Measurements from ENCODE around the gene CYBC1.

The CYBC1 gene

GRCh38 chr17:82447876-82448275, 2.7 kb downstream of the CYBC1 start:
- no peak for DNase-seq (ENCODE audit: low spot score)

DNA sequence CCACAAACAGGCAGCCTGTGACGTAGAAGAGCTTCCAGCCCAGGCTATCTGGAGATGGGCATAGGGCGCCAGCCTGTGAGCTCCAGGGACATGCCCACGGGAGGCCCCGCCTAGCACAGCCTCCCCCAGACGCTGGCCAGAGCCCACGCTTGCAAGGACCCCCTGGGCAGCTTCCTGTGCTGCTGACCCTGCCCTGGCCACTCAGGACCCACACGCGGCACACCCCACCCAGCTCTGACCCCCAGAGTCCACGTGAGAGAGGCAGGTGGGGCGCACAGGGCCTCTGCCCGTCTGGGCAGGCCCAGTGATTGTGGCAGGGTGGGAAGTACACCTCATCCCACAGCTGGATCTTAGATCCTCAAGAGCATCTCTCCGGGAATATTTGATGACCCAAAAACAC, 3.9 kb downstream of the CYBC1 start:
- no peak for DNase-seq (ENCODE audit: low spot score)

GRCh38 chr17:82446124-82446523, 4.4 kb downstream of the CYBC1 start:
- no peak for DNase-seq (ENCODE audit: low spot score)

- DNase-seq (ENCODE audit: low spot score), result no peak
Observed at GRCh38 chr17:82445542-82445941, 5.0 kb downstream of the CYBC1 start.

GRCh38 chr17:82444941-82445521, 5.5 kb downstream of the CYBC1 start:
- no peak for DNase-seq (ENCODE audit: low spot score)

DNA sequence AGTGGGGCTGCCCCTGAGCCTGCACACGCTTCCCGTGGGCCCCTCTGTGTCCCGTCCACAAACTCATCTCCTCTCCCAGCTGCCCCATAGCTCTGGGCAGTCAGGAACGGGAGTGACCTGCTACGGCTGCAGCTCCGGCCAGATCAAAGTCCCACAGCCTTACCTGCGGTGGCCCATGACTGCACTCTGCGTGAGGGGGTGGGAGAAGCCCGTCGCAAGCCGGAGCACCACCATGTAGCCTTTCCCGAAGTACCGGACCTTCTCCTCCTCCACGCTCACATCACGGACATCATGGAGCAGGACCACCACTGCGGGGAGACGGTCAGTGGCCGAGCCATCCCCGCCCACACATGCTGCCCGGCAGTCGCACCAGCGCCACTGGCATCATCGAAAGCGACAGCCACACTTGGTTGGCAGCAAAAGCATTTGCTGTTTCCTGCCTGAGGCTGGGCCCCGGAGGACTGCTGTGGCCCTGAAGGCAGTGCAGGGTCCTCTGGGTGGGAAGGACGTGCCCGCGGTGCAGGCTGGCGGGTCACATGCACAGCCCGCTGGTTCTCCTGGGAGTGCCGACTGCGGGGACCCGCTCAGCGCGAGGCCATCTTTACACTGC, 6.2 kb downstream of the CYBC1 start:
- DNase-seq (ENCODE audit: low spot score), result no peak

DNA sequence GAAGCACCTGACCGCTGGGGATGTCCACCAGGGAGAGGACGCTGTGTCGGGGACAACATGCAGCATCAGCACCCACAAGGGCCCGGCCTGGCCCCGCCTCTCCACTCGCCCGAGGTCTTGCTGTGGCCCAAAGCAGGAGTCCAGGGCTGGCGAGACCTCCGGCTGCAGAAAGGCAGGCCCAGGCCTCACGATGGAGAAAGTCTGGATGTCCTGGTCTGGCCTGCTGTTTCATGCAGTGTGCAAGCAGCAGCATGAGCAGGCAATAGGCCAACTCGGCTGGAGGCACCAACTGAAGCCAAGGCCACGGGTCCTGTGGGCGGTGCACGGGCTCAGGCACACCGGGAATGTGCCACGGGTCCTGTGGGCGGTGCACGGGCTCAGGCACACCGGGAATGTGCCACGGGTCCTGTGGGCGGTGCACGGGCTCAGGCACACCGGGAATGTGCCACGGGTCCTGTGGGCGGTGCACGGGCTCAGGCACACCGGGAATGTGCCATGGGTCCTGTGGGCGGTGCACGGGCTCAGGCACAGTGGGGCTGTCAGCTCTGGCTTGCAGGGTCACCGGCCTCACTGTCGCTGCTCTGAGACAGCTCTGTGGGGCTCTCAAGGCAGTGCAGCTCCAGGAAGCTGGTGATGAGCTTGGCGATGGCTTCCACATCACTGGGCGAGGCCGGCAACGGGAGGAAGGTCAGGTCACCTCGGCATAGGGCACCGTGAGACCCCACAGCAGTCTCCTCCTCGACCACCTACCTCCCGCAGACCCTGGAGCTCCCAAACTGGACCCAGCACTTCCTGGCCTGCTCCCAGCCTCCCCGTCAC, 6.9 kb downstream of the CYBC1 start:
- no peak for DNase-seq (ENCODE audit: low spot score)

GRCh38 chr17:82442643-82443464, 7.7 kb downstream of the CYBC1 start:
- DNase-seq (ENCODE audit: low spot score), result no peak

GRCh38 chr17:82441691-82442487, 8.7 kb downstream of the CYBC1 start:
- DNase-seq (ENCODE audit: low spot score), result no peak

- DNase-seq (ENCODE audit: low spot score), result no peak
Observed at GRCh38 chr17:82440991-82441627, 9.4 kb downstream of the CYBC1 start.

DNA sequence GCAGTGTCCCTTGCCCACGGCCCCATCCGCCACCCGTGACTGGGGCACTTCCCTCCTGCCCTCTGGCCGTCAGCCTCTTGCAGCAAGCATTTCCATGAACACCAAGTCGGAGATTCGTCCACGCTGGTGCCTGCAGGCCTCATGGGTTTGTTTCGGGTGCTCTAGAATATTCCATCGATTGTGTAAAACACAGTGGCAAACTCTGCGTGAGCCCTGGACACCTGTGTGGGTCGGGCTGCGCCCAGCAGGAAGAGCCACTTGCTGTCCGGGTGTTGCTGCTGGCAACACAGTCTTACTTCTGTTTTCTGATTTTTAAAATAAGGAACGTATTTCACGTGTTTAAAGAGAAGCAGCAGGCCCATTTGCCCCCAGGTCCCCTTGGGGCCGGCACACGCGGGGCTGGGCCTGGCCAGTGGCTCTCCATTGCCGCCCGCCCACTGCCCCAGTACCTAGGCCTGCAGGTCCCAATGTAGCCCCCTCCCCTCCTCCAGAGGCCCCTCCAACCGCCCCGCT, 10.0 kb downstream of the CYBC1 start:
- no peak for DNase-seq (ENCODE audit: low spot score)

GRCh38 chr17:82439829-82440365, 10.7 kb downstream of the CYBC1 start:
- DNase-seq (ENCODE audit: low spot score), result no peak

GRCh38 chr17:82439194-82439828, 11.2 kb downstream of the CYBC1 start:
- no peak for DNase-seq (ENCODE audit: low spot score)

- no peak for DNase-seq (ENCODE audit: low spot score)
Observed at GRCh38 chr17:82438401-82439193, 12.0 kb downstream of the CYBC1 start.

GRCh38 chr17:82437325-82437668, 13.3 kb downstream of the CYBC1 start:
- DNase-seq (ENCODE audit: low spot score), result no peak

DNA sequence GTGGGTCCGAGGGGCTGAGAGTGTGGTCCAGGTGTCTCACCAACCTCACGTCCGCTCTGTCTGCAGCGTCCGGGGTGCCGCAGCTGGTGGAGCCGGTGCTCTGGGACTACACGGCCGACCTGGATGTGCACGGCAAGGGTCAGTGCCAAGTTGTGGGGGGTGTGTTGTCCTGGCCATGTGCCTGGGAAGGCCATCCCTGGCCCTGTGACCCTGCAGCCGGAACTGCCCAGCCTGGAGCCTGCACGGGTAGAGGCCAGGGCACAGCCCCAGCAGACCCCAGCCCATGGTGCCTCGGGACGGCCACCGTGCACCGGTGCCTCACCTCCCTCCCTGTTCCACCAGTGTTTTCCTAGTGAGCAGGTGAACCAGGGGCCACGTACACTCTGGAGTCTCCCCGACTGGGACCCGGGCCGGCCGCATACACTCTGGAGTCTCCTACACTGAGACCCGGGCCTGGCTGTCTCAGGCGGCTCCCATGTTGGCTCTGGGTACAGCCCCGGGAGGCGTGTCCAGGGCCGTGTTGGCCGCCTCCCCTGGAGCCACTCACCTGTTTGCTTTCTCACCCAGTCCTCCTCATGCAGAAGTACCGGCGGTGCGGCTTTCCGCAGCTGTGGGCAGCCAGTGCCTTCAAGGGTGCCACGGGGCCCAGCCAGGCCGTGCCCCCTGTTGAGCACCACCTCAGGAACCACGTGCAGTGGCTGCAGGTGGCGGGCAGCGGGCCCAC, 13.8 kb downstream of the CYBC1 start:
- no peak for DNase-seq (ENCODE audit: low spot score)

GRCh38 chr17:82435601-82436583, 14.7 kb downstream of the CYBC1 start:
- DNase-seq (ENCODE audit: low spot score), result no peak

- no peak for DNase-seq (ENCODE audit: low spot score)
Observed at GRCh38 chr17:82435103-82435502, 15.4 kb downstream of the CYBC1 start.

Measured in activated CD4-positive, alpha-beta T cell treated with anti-CD3 and anti-CD28 coated beads, Interleukin-2, Interleukin-4, amounts not matched to agents 100 ng/mL and 50 ng/mL, durations not matched to agents 16 hours and 8 hours (primary cell).